ENCODE data around the gene OTOP2.

The OTOP2 gene

DNA sequence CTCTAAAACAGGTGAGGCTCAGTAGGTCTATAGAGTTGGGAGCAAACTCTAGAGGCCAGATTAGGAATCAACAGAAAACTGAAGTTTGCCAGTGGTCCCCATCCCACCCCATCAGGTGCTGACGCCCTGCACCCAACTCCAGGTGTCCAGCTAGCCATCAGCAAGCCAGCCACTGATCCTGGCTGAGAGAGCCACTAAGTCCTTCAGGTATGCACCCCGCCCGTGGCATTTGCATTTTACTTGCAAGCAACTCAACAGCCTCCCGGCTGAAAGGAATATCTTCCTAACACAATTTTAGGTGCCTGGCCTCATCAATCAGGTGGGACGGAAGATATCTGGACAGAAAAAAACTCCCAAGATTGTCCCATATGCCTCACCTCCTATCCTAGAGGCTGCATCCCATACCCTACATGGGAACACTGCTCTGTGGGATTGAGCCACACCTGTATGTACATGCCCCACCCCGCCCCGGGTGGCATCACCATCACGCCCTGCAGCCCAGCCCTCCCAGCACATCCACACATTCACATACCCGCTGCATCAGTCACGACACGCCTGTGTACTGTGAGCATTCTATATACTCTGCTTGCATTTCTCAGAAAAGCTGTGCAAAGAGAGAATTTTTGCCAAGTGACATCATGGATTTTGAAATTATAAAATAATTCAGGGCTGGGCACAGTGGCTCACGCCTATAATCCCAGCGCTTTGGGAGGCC lies 19.9 kb downstream of the OTOP2 start:
- TF ChIP-seq, protein P1, sequence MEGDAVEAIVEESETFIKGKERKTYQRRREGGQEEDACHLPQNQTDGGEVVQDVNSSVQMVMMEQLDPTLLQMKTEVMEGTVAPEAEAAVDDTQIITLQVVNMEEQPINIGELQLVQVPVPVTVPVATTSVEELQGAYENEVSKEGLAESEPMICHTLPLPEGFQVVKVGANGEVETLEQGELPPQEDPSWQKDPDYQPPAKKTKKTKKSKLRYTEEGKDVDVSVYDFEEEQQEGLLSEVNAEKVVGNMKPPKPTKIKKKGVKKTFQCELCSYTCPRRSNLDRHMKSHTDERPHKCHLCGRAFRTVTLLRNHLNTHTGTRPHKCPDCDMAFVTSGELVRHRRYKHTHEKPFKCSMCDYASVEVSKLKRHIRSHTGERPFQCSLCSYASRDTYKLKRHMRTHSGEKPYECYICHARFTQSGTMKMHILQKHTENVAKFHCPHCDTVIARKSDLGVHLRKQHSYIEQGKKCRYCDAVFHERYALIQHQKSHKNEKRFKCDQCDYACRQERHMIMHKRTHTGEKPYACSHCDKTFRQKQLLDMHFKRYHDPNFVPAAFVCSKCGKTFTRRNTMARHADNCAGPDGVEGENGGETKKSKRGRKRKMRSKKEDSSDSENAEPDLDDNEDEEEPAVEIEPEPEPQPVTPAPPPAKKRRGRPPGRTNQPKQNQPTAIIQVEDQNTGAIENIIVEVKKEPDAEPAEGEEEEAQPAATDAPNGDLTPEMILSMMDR (IDR thresholded peaks at IDR 0.05) = no peak
- Histone ChIP-seq H3K9me3 (ENCODE audit: control insufficient read depth, low read length) (no peaks in the 10 kb centered on the region), H3K27ac (no peak overlapping the region), H3K4me3 (ENCODE audit: low read depth, low read length) (no peak overlapping the region), H3K4me2 (ENCODE audit: low read length) (no peak overlapping the region), H2AFZ (no peak overlapping the region), H3K9ac (no peak overlapping the region), H3K27me3 (ENCODE audit: control insufficient read depth, insufficient read depth, low read length) (no peaks in the 10 kb centered on the region), H3K4me1 (peaks cover 4% of the 10 kb centered on the region), H3K79me2 (no peaks in the 10 kb centered on the region), H3K36me3 (ENCODE audit: control insufficient read depth, insufficient read depth, low read length) (no peaks in the 10 kb centered on the region)

DNA sequence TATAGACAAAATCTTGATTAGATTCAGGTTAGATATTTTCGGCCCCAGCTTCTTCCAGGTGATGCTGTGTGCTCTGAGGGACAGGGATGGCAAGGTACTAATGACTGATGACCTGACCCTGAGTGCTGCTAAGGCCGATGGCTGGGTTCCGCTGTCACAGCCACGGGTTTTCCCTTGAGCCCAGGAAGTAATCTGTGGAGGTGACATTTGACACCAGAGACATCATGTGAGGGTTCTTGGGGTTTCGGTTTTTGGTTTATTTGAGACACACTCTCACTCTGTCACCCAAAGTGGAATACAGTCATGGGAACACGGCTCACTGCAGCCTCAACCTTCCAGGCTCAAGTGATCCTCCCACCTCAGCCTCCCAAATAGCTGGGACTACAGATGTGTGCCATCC lies 21.5 kb downstream of the OTOP2 start:
- no peaks in the 10 kb centered on the region for H3K79me2 ChIP-seq
- H3K27ac ChIP-seq = no peak overlapping the region
- peaks cover 4% of the 10 kb centered on the region for H3K4me1 ChIP-seq
- H3K36me3 ChIP-seq (ENCODE audit: control insufficient read depth, insufficient read depth, low read length) = no peaks in the 10 kb centered on the region
- no peak overlapping the region for H3K4me2 ChIP-seq (ENCODE audit: low read length)
- TF ChIP-seq, protein P1 (IDR thresholded peaks at IDR 0.05) = no peak
- H2AFZ ChIP-seq = no peak overlapping the region
- H3K9ac ChIP-seq = no peak overlapping the region
- H3K27me3 ChIP-seq (ENCODE audit: control insufficient read depth, insufficient read depth, low read length) = no peaks in the 10 kb centered on the region
- H3K4me3 ChIP-seq (ENCODE audit: low read depth, low read length) = no peak overlapping the region
- H3K9me3 ChIP-seq (ENCODE audit: control insufficient read depth, low read length) = no peaks in the 10 kb centered on the region

DNA sequence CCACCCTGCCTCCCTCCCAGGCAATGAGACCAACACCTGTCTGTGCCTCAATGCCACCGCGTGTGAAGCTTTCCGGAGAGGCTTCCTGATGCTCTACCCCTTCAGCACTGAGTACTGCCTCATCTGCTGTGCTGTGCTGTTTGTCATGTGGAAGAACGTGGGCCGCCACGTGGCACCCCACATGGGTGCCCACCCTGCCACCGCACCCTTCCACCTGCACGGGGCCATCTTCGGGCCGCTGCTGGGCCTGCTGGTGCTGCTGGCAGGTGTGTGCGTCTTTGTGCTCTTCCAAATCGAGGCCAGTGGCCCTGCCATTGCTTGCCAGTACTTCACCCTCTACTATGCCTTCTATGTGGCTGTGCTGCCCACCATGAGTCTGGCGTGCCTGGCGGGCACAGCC lies 22.6 kb downstream of the OTOP2 start:
- TF ChIP-seq, protein P1 (IDR thresholded peaks at IDR 0.05) = no peak
- Histone ChIP-seq H3K4me2 (ENCODE audit: low read length) (no peak overlapping the region), H3K4me3 (ENCODE audit: low read depth, low read length) (no peak overlapping the region), H3K79me2 (no peaks in the 10 kb centered on the region), H3K9me3 (ENCODE audit: control insufficient read depth, low read length) (no peaks in the 10 kb centered on the region), H3K36me3 (ENCODE audit: control insufficient read depth, insufficient read depth, low read length) (no peaks in the 10 kb centered on the region), H2AFZ (no peak overlapping the region), H3K27me3 (ENCODE audit: control insufficient read depth, insufficient read depth, low read length) (no peaks in the 10 kb centered on the region), H3K9ac (no peak overlapping the region), H3K4me1 (peaks cover 1% of the 10 kb centered on the region), H3K27ac (no peak overlapping the region)

DNA sequence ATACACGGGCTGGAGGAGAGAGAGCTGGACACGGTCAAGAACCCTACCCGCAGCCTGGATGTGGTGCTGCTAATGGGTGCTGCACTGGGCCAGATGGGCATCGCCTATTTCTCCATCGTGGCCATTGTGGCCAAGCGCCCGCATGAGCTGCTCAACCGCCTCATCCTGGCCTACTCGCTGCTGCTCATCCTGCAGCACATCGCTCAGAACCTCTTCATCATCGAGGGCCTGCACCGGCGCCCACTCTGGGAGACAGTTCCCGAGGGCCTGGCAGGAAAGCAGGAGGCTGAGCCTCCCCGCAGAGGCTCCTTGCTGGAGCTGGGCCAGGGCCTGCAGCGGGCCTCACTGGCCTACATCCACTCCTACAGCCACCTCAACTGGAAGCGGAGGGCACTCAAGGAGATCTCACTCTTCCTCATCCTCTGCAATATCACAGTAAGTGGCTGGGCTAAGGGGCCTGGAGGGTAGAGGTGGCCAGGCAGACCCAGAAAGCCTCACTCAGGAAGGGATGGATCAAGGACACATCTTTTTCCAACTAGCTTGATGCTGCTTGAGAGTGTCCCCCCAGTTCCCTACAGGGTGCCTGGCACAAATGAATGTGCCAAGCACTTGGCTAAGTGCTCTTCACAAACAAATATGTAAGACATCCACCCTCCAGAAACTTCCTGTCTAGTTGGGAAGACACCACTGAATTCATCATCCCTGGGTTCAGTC lies 23.1 kb downstream of the OTOP2 start:
- no peaks in the 10 kb centered on the region for H3K4me1 ChIP-seq
- TF ChIP-seq, protein P1 (IDR thresholded peaks at IDR 0.05) = no peak
- no peak overlapping the region for H3K27ac ChIP-seq
- H3K79me2 ChIP-seq = no peaks in the 10 kb centered on the region
- no peaks in the 10 kb centered on the region for H3K9me3 ChIP-seq (ENCODE audit: control insufficient read depth, low read length)
- no peak overlapping the region for H3K9ac ChIP-seq
- H2AFZ ChIP-seq = no peak overlapping the region
- H3K36me3 ChIP-seq (ENCODE audit: control insufficient read depth, insufficient read depth, low read length) = no peaks in the 10 kb centered on the region
- H3K27me3 ChIP-seq (ENCODE audit: control insufficient read depth, insufficient read depth, low read length) = no peaks in the 10 kb centered on the region
- H3K4me2 ChIP-seq (ENCODE audit: low read length) = no peak overlapping the region
- H3K4me3 ChIP-seq (ENCODE audit: low read depth, low read length) = no peak overlapping the region
